ENCODE results near the gene SLC6A19.
"Not testable (repeated sequence)": the region's sequence is repeated elsewhere in the genome, so short reads cannot be mapped to it uniquely, and the experiment has no call there.

Gene SLC6A19

GRCh38 chr5:1201327-1202025, at the start of gene SLC6A19:
Gene SLC6A19 (plus strand): TSS chr5:1201595. CDS start chr5:1201651, 56 bp downstream.
- DNase-seq (ENCODE audit: low read depth, low spot score), result no peak

- DNase-seq (ENCODE audit: low read depth, low spot score), result no peak
These were observed 49.2 kb upstream of the SLC6A19 start for GRCh38 chr5:1152156-1152555.

GRCh38 chr5:1152771-1153282, 48.6 kb upstream of the SLC6A19 start:
- no peak for DNase-seq (ENCODE audit: low read depth, low spot score)

GRCh38 chr5:1153428-1153827, 48.0 kb upstream of the SLC6A19 start:
- DNase-seq (ENCODE audit: low read depth, low spot score), result no peak

GRCh38 chr5:1155191-1156032, 46.0 kb upstream of the SLC6A19 start:
- DNase-seq (ENCODE audit: low read depth, low spot score), result no peak

GRCh38 chr5:1156033-1156753, 45.2 kb upstream of the SLC6A19 start:
- DNase-seq (ENCODE audit: low read depth, low spot score), result no peak

- no peak for DNase-seq (ENCODE audit: low read depth, low spot score)
These were observed 44.5 kb upstream of the SLC6A19 start for GRCh38 chr5:1156754-1157460.

- not testable (repeated sequence) for DNase-seq (ENCODE audit: low read depth, low spot score)
These were observed 43.9 kb upstream of the SLC6A19 start for GRCh38 chr5:1157461-1157986.

- no peak for DNase-seq (ENCODE audit: low read depth, low spot score)
These were observed 42.6 kb upstream of the SLC6A19 start for GRCh38 chr5:1158647-1159340.

GRCh38 chr5:1159341-1159675, 42.1 kb upstream of the SLC6A19 start:
- no peak for DNase-seq (ENCODE audit: low read depth, low spot score)

- DNase-seq (ENCODE audit: low read depth, low spot score), result no peak
These were observed 41.5 kb upstream of the SLC6A19 start for GRCh38 chr5:1159774-1160406.

- no peak for DNase-seq (ENCODE audit: low read depth, low spot score)
These were observed 40.1 kb upstream of the SLC6A19 start for GRCh38 chr5:1161108-1161832.

GRCh38 chr5:1161833-1162229, 39.6 kb upstream of the SLC6A19 start:
- no peak for DNase-seq (ENCODE audit: low read depth, low spot score)

GRCh38 chr5:1162276-1162675, 39.1 kb upstream of the SLC6A19 start:
- DNase-seq (ENCODE audit: low read depth, low spot score), result no peak

GRCh38 chr5:1162751-1163150, 38.6 kb upstream of the SLC6A19 start:
- no peak for DNase-seq (ENCODE audit: low read depth, low spot score)

- DNase-seq (ENCODE audit: low read depth, low spot score), result no peak
These were observed 38.0 kb upstream of the SLC6A19 start for GRCh38 chr5:1163366-1163765.

- no peak for DNase-seq (ENCODE audit: low read depth, low spot score)
These were observed 37.5 kb upstream of the SLC6A19 start for GRCh38 chr5:1163879-1164278.

- no peak for DNase-seq (ENCODE audit: low read depth, low spot score)
These were observed 36.4 kb upstream of the SLC6A19 start for GRCh38 chr5:1164696-1165630.

Data from smooth muscle cell of the brain vasculature (primary cell).